Upper lobe of left lung (tissue), 4 donors: ENCODE data around the gene PLPPR2.

Source experiments
- CTCF ChIP-seq, 6 experiments: fragments of 450-650 bp in 4 of 6; fragments of 200-600 bp in 2 of 6; sonication (generic) in 2 of 6; IDR thresholded peaks; one replicate each; pipeline ENCODE4 v1.5.1; 2016 to 2019; ENCODE audit warnings: antibody characterized with exemption in 6 of 6
- POLR2A ChIP-seq, 4 donors: fragments of 450-650 bp; IDR thresholded peaks; one replicate each; pipeline ENCODE4 v1.5.1; 2016 to 2017; ENCODE audit warnings: antibody characterized with exemption in 4 of 4, mild to moderate bottlenecking in 2 of 4
- POLR2AphosphoS5 ChIP-seq, 2 donors: sonication (generic); formaldehyde crosslinking; IDR thresholded peaks; one replicate each; pipeline ENCODE4 v1.5.1; 2017; ENCODE audit warnings: antibody characterized with exemption in 2 of 2

DNA sequence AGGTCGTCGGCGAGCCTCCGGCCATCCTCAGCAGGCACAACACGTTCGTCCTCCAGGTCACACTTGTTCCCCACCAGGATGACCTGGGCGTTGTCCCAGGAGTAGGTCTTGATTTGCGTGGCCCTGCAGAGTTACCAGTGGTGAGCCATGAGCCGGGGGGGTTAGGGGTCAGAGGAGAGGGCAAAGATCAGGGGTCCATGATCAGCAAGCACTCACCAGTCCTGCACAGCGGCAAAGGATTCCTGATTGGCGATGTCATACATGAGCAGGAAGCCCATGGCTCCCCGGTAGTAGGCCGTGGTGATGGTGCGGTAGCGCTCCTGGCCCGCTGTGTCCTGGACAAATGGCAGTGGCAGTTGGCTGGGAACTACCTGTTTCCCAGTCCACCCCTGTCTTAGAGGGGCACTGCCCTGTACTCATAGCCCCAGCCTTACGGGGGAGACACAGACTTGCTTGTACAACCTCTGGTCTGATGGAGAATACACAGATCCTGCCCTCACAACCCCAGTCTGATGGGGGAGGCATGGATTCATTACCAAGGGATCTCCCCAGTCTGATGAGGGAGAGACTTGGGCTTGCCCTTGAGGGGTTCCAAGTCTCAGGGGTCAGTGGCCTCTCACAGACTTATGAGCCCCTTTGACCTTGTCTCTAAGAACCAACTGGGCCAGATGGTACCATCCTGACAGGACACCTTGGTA, 19.6 kb upstream of the PLPPR2 start:
- TF ChIP-seq CTCF (IDR thresholded peaks at IDR 0.05) (no peak), POLR2AphosphoS5 (IDR thresholded peaks at IDR 0.05) (no peak), POLR2A (IDR thresholded peaks at IDR 0.05) (no peak)
